NCI-H345 (cell line): ENCODE results near the gene KCNJ15.
"Not testable (repeated sequence)": the region's sequence is repeated elsewhere in the genome, so short reads cannot be mapped to it uniquely, and the experiment has no call there.

Experiments used
- DNase-seq: peaks from one replicate; lab custom pipeline; 2025; lab: John Stamatoyannopoulos, UW

KCNJ15 gene

GRCh38 chr21:38244885-38245869 lies 11.6 kb upstream of the KCNJ15 start:
- DNase-seq: no peak

- DNase-seq: no peak
Measured at GRCh38 chr21:38246511-38246910, 10.3 kb upstream of the KCNJ15 start.

- not testable (repeated sequence) for DNase-seq
Measured at GRCh38 chr21:38247054-38247453, 9.7 kb upstream of the KCNJ15 start.

GRCh38 chr21:38247738-38248510 lies 8.9 kb upstream of the KCNJ15 start:
- DNase-seq: no peak

GRCh38 chr21:38249256-38249655 lies 7.5 kb upstream of the KCNJ15 start:
- no peak for DNase-seq

GRCh38 chr21:38249696-38250278 lies 7.0 kb upstream of the KCNJ15 start:
- DNase-seq: no peak

- no peak for DNase-seq
Measured at GRCh38 chr21:38250991-38251418, 5.8 kb upstream of the KCNJ15 start.

- no peak for DNase-seq
Measured at GRCh38 chr21:38254970-38255369, 1.8 kb upstream of the KCNJ15 start.

GRCh38 chr21:38255571-38256117 lies 1.1 kb upstream of the KCNJ15 start:
- DNase-seq: no peak

- no peak for DNase-seq
Measured at GRCh38 chr21:38257667-38258066, 876 bp downstream of the KCNJ15 start.

- DNase-seq: no peak
Measured at GRCh38 chr21:38258521-38259485, 2.0 kb downstream of the KCNJ15 start.

- DNase-seq: no peak
Measured at GRCh38 chr21:38259665-38260064, 2.9 kb downstream of the KCNJ15 start.

- no peak for DNase-seq
Measured at GRCh38 chr21:38260426-38260825, 3.6 kb downstream of the KCNJ15 start.

GRCh38 chr21:38261851-38262250 lies 5.1 kb downstream of the KCNJ15 start:
- no peak for DNase-seq

- DNase-seq: no peak
Measured at GRCh38 chr21:38263493-38263892, 6.7 kb downstream of the KCNJ15 start.

GRCh38 chr21:38264571-38264970 lies 7.8 kb downstream of the KCNJ15 start:
- no peak for DNase-seq

- no peak for DNase-seq
Measured at GRCh38 chr21:38265166-38265565, 8.4 kb downstream of the KCNJ15 start.

- no peak for DNase-seq
Measured at GRCh38 chr21:38266732-38267131, 9.9 kb downstream of the KCNJ15 start.

GRCh38 chr21:38267136-38267755 lies 10.5 kb downstream of the KCNJ15 start:
- DNase-seq: no peak
